ENCODE data around the gene CREM. TPM values are rescaled to one million over a fixed set of nuclear protein-coding genes. Genes with fewer than 3 reads are reported as not detected.

The CREM gene
- total RNA-seq, 1 experiment from 2014 or later, result 20.0 TPM

DNA sequence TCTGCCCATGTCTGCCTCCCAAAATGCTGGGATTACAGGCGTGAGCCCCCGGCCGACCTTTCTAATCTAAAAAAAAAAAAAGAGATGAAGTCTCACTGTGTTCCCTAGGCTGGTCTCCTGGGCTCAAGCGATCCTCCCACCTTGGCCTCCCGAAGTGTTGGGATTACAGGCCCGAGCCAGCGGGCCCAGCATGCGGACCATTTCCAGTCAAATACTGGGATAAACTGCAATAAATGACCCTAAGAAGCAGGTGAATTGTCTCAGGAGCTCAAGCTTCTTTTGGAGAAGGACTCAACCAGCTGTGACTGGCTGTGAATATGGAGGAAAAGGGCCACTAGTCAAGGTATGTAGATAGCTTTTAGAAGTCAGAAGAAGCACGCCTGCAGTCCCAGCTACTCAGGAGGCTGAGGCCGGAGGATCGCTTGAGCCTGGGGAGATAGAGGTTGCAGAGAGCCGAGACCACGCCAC is 550 bp upstream of the CREM start:
- peaks cover 4% of the 10 kb centered on the region for H3K23me2 ChIP-seq (ENCODE audit: insufficient read length, low read depth, low read length, poor library complexity, severe bottlenecking)
- H4K5ac ChIP-seq (ENCODE audit: insufficient read length, low read depth, low read length), result no peak overlapping the region
- H3K9me3 ChIP-seq (ENCODE audit: control insufficient read depth, low read depth, low read length), result no peaks in the 10 kb centered on the region
- no peak overlapping the region for H2BK12ac ChIP-seq (ENCODE audit: insufficient read length, low read depth, low read length)
- no CpG with 5 or more reads among the region's 13 CpGs for WGBS (ENCODE audit: extremely low coverage, insufficient read length, low lambda C conversion rate)
- no peak overlapping the region for H3T11ph ChIP-seq (ENCODE audit: low read length)
- H3K4me3 Mint-ChIP-seq, result peak overlapping the region; percentile 86 to 92
- no peak overlapping the region for H3K23ac ChIP-seq (ENCODE audit: insufficient read length, low read depth, low read length)
- H3K4me2 ChIP-seq (ENCODE audit: insufficient read depth, insufficient read length, low read length), result peak overlapping the region; percentile 30
- peak overlapping the region; percentile 3 for H3K18ac ChIP-seq (ENCODE audit: insufficient read length, low read depth, low read length)
- H2BK20ac ChIP-seq (ENCODE audit: low read depth, low read length, poor library complexity, severe bottlenecking), result no peak overlapping the region
- peak overlapping the region; percentile 64 to 93 (median 68); a peak in 5 of 7 replicates for H3K27ac Mint-ChIP-seq
- H3K4me1 Mint-ChIP-seq, result peaks cover 4 to 14% of the 10 kb centered on the region in 2 experiments
- no peak overlapping the region for H4K91ac ChIP-seq (ENCODE audit: insufficient read length, low read depth, low read length)
- H3K79me2 ChIP-seq (ENCODE audit: insufficient read depth, low read length), result peaks cover 1% of the 10 kb centered on the region; the same call in 1 of the 2 replicates
- no peaks in the 10 kb centered on the region for H3K27me3 Mint-ChIP-seq (ENCODE audit: low read depth)
- peaks cover 0 to 5% (median 4%) of the 10 kb centered on the region in 3 experiments; a peak in 4 of 7 replicates for H3K36me3 Mint-ChIP-seq (ENCODE audit: insufficient read depth in 1 of 3, low read depth in 3 of 3)
- no peak overlapping the region for H2BK120ac ChIP-seq (ENCODE audit: low read depth, low read length, poor library complexity, severe bottlenecking)
- TF ChIP-seq, protein P1, sequence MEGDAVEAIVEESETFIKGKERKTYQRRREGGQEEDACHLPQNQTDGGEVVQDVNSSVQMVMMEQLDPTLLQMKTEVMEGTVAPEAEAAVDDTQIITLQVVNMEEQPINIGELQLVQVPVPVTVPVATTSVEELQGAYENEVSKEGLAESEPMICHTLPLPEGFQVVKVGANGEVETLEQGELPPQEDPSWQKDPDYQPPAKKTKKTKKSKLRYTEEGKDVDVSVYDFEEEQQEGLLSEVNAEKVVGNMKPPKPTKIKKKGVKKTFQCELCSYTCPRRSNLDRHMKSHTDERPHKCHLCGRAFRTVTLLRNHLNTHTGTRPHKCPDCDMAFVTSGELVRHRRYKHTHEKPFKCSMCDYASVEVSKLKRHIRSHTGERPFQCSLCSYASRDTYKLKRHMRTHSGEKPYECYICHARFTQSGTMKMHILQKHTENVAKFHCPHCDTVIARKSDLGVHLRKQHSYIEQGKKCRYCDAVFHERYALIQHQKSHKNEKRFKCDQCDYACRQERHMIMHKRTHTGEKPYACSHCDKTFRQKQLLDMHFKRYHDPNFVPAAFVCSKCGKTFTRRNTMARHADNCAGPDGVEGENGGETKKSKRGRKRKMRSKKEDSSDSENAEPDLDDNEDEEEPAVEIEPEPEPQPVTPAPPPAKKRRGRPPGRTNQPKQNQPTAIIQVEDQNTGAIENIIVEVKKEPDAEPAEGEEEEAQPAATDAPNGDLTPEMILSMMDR (conservative IDR thresholded peaks at IDR 0.05), result no peak
- H3K56ac ChIP-seq (ENCODE audit: insufficient read length, low read depth, low read length), result no peak overlapping the region
- H3K4ac ChIP-seq (ENCODE audit: low read depth, low read length), result no peak overlapping the region
- no peak for DNase-seq
- H2AFZ ChIP-seq (ENCODE audit: low read length), result no peak overlapping the region
- H3K9me3 Mint-ChIP-seq, result no peaks in the 10 kb centered on the region
- no peak overlapping the region for H4K8ac ChIP-seq (replicated peaks; ENCODE audit: insufficient read length, low read depth, low read length)
- H3K79me1 ChIP-seq (ENCODE audit: insufficient read depth, low read depth, low read length, poor library complexity, severe bottlenecking), result no peaks in the 10 kb centered on the region
- H3K27me3 ChIP-seq (ENCODE audit: insufficient read depth, low read length), result no peaks in the 10 kb centered on the region
- peak overlapping the region; percentile 0 for H3K9ac ChIP-seq (ENCODE audit: extremely low read depth, insufficient read length, low read length)
- no peak overlapping the region for H2AK5ac ChIP-seq (ENCODE audit: insufficient read length, low read length)
- no peaks in the 10 kb centered on the region for H3K4me1 ChIP-seq (ENCODE audit: insufficient read depth, low read length)
- no peak overlapping the region for H2BK15ac ChIP-seq (ENCODE audit: low read depth, low read length)
- no peak overlapping the region for H3K27ac ChIP-seq (ENCODE audit: insufficient read length, low read depth, low read length)
- no peak overlapping the region for H2BK5ac ChIP-seq (ENCODE audit: insufficient read length, low read length)
- H4K20me1 ChIP-seq (ENCODE audit: control insufficient read depth, insufficient read depth, insufficient read length), result no peaks in the 10 kb centered on the region
- no peak overlapping the region for H3K14ac ChIP-seq (ENCODE audit: insufficient read depth, low read length)
